ENCODE results near the gene CCDC40. TPM values are rescaled to one million over a fixed set of nuclear protein-coding genes. Genes with fewer than 3 reads are reported as not detected.

The CCDC40 gene
- total and polyA plus RNA-seq, 9 of the 15 experiments (the other 6 are each of a cell fraction or from before 2014, with no cell fraction given) = 0.07 to 0.33 TPM; not detected in 7

DNA sequence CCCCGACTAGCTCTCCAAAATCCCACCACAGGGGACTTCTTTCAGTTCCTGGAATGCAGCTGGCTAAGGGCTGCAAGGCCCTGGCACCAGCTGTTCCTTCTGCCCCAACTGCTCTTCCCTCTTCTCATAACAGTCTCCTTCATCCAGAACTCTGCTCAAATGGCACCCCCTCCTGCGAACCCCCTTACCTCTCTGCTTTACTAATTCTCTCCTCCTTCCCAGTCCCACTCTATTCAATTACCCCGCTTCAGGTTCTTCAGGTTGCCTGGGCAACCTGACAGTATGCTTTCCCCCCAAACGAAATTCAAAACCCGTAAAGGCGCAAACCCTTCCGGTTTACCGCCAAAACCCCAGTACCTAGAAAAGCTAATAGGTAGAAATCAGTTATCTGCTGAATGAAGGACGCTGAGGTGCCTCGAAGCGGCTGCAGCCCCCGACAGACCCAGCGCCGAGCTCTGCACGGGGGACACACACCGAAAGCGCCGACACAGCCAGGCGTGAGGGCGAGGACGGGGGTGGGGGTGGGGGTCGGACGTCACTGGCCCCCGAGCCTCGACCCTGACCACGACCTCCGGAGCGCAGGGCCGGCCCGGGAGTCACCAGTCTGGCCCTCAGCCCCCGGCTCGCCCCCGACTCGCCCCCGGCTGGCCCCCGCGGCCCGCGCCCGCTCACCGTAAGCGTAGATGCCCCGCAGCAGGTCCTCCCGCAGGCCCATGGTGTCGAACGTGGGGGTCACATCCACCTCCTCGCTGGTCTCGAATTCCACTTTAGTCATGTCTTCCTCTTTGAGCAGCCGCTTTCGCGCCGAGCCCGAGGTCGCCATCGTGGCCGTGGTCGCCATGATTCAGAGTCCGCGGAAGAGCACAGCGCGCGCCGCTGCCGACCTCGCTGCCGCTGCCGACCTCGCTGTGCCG lies 109.9 kb downstream of the CCDC40 start (continued):
- TF ChIP-seq NFYB (IDR thresholded peaks at IDR 0.05; ENCODE audit: extremely low read depth, insufficient read length) (no peak), PPARD (CRISPR knock-in tag; IDR thresholded peaks at IDR 0.05) (no peak), ZNF778 (CRISPR knock-in tag; IDR thresholded peaks at IDR 0.05) (no peak), ETS2 (tag; IDR thresholded peaks at IDR 0.05; ENCODE audit: borderline replicate concordance, poor library complexity, severe bottlenecking) (no peak), JUNB (CRISPR knock-in tag; conservative IDR thresholded peaks at IDR 0.05) (no peak), ZNF583 (CRISPR knock-in tag; IDR thresholded peaks at IDR 0.05) (no peak), OTX1 (CRISPR knock-in tag; IDR thresholded peaks at IDR 0.05) (no peak), ZFP36 (IDR thresholded peaks at IDR 0.05; ENCODE audit: low read depth, low read length, partially characterized antibody) (no peak), ZNF511 (CRISPR knock-in tag; IDR thresholded peaks at IDR 0.05) (peak; percentile 80), ZNF146 (CRISPR knock-in tag; IDR thresholded peaks at IDR 0.05; ENCODE audit: unreplicated experiment) (no peak), GABPB1 (CRISPR knock-in tag; IDR thresholded peaks at IDR 0.05) (no peak; the same call in 1 of the 2 replicates), MTA3 (IDR thresholded peaks at IDR 0.05; ENCODE audit: borderline replicate concordance) (no peak), TBP (optimal IDR thresholded peaks at IDR 0.05; ENCODE audit: low read depth, low read length) (peak; percentile 24), ZNF212 (CRISPR knock-in tag; IDR thresholded peaks at IDR 0.05) (no peak), IRF1 (CRISPR knock-in tag; IDR thresholded peaks at IDR 0.05; ENCODE audit: borderline replicate concordance) (no peak), CREBBP (IDR thresholded peaks at IDR 0.05; ENCODE audit: low read depth, low read length) (no peak), MED1 (CRISPR knock-in tag; IDR thresholded peaks at IDR 0.05; ENCODE audit: borderline replicate concordance) (0 out of 2 replicates have a peak, but pooled peaks have one; percentile 65), MTA2 (IDR thresholded peaks at IDR 0.05; ENCODE audit: low read depth) (no peak), CCNT2 (IDR thresholded peaks at IDR 0.05; ENCODE audit: borderline replicate concordance, extremely low read depth, insufficient read length, low read depth, low read length) (peak; percentile 16), FOXP1 (CRISPR knock-in tag; IDR thresholded peaks at IDR 0.05) (no peak), ZNF143 (CRISPR knock-in tag; IDR thresholded peaks at IDR 0.05) (0 out of 2 replicates have a peak, but pooled peaks have one; percentile 44), FOS (IDR thresholded peaks at IDR 0.05; ENCODE audit: extremely low read depth, insufficient read length) (no peak), MAFG (tag; conservative IDR thresholded peaks at IDR 0.05) (no peak), HSF4 (CRISPR knock-in tag; IDR thresholded peaks at IDR 0.05; ENCODE audit: borderline replicate concordance) (no peak), MAFF (IDR thresholded peaks at IDR 0.05; ENCODE audit: low read length) (no peak), SMARCA5 (IDR thresholded peaks at IDR 0.05) (0 out of 2 replicates have a peak, but pooled peaks have one; percentile 3), MAX (CRISPR knock-in tag; IDR thresholded peaks at IDR 0.05) (no peak), RFX5 (IDR thresholded peaks at IDR 0.05; ENCODE audit: low read depth, low read length) (no peak), POLR2B (IDR thresholded peaks at IDR 0.05; ENCODE audit: low read depth, partially characterized antibody) (no peak)

All from K562 (cell line).